ENCODE data around the gene TMEM242.
"Not testable (repeated sequence)": the region's sequence is repeated elsewhere in the genome, so short reads cannot be mapped to it uniquely, and the experiment has no call there.

The TMEM242 gene

GRCh38 chr6:157323966-157324300 lies 614 bp upstream of the TMEM242 start:
- DNase-seq (ENCODE audit: low spot score) = peak; percentile 71

DNA sequence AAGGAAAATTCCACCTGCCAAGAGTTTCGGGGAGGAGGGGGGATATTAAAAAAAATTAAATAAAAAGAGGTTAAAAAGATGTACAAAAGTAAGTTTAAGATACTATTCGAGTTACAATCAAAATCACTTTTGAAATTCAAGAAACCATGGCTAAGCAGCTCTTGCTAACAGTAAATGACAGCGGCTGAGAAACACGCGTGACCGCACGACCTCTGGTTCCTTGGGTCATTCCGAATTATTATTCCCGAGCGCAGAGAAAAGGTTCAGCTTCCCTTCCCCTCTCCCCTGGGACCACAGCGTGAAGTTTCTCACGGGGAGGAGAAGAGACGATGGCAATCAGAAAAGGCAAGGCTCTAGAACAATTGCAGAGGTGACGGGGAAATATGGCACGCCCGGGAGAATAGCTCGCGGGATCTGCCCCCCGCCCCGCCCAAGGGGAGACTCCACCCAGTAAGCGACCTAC lies 496 bp downstream of the TMEM242 start:
- DNase-seq (ENCODE audit: low spot score) = peak; percentile 90

DNA sequence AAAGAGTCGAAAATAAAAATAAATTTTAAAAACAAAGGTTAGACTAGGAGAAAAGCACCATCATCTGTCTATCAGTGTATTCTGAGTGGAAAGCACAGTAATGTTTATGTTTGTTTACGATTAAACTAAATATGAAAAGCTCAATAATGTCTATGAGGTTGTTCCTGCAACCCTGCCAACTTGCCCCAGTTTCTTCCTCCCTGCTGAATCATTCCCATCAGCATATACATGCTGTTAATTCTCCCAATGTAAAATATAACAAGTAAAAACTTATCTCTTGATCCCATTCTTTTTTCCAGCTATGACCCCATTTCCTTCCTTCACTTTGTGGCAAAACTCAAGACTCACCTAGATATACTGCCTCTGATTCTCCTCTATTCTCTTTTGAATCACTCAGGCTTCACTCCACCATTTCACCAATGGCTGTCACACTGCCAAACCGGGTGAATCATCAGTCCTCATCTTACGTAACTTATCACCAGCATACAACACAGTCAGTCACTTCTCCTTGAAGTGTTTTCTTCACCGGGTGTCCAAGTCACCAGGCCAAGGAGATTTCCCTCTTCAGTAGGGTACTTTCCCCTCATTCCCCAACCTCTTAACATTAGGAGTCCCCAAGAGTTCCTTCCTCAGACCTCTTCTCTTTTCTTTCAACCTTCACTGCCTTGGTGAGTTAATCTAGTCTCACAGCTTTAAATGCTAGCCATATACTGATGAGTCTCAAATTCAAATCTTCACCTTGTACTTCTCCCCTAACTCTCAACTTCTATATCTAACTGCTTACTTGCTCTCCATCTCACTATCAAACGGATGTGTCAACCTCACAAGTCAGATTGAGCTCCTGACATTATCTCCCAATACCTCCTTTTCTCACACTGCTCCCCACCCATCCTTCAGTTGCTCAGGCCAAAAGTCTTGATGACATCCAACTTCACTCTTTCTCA lies 6.2 kb downstream of the TMEM242 start:
- peak; percentile 77 for DNase-seq (ENCODE audit: low spot score)

DNA sequence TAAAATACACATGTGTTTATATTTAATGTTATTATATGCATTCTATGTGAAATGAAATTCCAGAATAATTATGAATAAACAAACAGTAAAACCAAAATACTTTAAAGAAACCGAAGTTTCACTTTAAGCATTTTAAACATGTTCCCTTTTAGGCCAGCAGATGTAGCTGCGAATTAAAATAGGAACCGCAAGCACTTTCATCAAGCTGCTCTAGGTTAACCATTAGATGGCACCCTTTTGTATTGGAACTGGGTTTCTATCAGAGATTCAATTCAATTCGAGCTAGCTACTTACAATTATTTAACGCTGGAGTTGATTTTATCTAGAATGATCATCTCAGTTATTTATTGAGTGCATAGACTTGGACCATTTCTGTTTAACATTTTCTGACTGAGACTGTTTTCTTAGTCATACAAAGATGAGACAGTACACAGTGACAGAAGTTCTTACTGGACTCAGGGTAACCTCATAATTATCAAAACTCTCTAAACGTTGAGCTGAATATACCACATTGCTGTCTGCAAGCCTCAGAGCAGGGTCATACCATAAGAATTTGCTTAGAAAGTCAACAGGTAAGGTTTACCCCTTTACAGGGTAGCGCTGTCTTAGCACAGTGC lies 8.5 kb downstream of the TMEM242 start:
- DNase-seq (ENCODE audit: low spot score) = peak; percentile 53

- DNase-seq (ENCODE audit: low spot score) = no peak
Measured at GRCh38 chr6:157313531-157314467, 9.5 kb downstream of the TMEM242 start.

DNA sequence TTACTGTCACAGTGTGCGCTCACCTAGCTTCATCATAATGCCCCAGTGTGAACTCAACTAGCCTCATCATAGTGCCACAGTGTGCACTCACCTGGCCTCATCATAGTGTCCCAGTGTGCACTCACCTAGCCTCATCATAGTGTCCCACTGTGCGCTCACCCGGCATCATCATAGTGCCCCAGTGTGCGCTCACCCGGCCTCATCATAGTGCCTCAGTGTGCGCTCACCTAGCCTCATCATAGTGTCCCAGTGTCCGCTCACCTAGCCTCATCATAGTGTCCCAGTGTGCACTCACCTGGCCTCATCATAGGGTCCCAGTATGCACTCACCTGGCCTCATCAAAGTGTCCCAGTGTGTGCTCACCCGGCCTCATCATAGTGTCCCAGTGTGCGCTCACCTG lies 10.6 kb downstream of the TMEM242 start:
- no peak for DNase-seq (ENCODE audit: low spot score)

GRCh38 chr6:157310693-157311092 lies 12.6 kb downstream of the TMEM242 start:
- not testable (repeated sequence) for DNase-seq (ENCODE audit: low spot score)

GRCh38 chr6:157307661-157308060 lies 15.7 kb downstream of the TMEM242 start:
- DNase-seq (ENCODE audit: low spot score) = no peak

DNA sequence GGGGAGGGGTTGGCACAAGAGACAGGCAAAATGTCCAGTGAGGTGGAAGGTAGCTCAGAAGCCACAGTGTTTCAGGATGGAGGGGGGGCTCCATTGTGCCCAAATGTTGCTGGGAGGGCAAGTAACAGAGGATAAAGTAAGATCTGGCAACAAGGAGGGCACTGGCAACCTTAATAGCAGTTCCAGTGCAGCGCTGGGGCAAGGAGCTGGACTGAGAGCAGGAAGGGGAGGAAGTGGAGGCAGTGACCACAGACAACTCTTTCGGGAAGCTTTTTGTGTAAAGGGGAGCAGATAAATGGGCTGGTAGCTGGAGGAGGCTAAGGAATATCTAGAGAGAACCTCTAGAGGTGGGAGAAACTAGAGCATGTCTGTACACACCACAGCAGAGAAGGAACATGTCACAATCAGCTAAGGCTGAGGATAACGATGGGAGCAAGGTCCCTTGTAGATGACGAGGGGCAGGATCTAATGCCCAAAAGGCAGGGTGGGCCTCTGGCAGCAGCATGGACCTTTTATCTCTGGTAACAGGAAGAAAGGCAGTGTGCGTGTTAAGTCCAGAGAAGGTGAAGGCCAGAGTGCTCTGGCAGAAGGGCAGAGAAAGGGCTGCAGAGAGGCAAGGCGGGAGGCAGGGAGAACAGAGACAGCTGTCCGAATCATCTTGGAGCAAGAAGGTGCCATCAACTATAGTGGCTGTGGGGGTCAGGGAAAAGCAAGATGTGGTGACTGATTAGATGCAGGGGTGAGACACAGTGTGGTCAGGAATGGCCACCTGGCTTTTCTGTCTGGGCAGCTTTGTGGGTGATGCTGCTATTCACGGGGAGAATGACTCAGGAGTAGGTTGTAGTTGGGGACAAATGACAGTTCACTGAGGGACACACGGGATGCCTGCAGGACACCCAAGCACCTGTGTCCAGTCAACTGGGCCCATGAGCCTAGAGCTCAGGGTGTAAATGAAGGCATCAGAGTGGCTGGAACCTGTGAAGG lies 17.4 kb downstream of the TMEM242 start:
- DNase-seq (ENCODE audit: low spot score) = no peak

DNA sequence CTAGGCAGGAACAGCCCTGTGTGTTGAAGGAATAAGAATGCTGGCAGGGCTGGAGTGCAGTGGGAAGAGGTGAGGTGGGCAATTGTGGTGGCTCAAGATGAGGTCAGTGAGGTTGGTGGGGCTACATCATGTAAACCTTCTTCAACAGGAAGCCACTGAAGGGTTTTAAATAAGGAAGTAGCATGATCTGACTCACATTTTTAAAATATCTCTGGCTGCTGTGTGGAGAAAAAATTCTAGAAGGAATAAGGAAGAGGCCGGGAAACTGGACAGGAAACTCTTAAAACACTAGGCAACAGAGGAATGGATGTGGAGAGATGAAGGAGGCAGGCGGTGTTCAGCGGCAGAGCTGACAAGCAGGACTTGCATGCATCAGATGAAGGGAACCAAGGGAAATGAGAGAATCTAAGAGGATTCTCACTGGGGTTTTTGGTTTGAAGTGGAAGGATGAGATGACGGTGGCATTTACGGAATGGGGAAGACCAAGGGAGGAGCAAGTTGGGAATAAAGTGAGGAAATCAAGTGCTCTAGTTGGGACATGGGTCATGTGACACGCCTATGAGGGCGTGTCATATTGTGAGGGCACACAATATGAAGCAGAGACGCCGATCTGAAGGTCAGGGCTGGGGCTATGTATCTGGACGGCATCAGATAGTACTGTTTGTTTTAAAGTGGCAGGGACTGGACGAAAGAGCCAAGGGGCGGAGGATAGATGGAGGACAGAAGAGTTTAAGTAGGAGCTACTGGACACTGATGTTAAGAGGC lies 18.2 kb downstream of the TMEM242 start:
- peak; percentile 18 for DNase-seq (ENCODE audit: low spot score)

GRCh38 chr6:157302736-157303135 lies 20.6 kb downstream of the TMEM242 start:
- DNase-seq (ENCODE audit: low spot score) = no peak

DNA sequence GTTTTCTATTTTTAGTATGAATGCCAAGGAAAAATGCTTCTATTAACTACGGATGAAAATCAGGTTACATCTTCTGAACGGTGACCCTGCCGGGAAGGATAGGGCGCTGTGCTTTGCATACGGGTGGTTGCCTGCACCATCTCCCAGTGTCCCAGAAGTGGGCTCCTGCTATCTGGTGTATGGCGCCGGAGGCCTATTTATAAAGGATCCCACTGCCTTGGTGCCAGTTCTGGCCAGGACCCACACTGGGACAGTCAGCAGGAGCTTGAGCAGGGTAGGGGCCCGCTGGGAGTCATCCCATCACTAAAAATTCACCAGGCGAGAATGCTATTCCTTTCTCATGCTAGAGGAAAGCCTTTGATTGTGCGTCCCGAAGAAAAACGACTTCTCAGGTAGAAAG lies 22.9 kb downstream of the TMEM242 start:
- no peak for DNase-seq (ENCODE audit: low spot score)

GRCh38 chr6:157300006-157300405 lies 23.3 kb downstream of the TMEM242 start:
- no peak for DNase-seq (ENCODE audit: low spot score)

DNA sequence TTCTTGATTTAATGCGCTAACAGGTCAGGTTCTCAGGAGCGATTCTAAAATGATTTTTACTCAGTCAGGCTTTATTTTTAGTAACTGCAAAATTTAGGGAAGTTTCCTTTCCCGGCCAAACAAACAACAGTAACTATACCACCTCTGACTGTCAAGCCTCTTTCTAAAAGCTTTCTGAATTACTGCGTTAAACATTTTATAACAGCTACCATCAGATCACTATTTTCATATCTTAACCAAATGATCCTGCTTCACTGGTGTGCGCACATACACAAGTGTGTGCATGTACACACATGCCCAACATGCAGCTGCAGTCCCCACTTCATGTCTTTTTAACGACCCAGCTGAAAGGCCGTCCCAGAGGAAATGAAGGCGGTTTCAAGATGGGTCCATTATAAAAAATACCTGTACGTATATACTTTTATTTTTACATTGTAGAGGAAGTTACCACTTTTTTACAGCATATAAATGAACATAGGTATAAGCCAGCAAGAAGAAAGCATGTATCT lies 25.0 kb downstream of the TMEM242 start:
- no peak for DNase-seq (ENCODE audit: low spot score)

- no peak for DNase-seq (ENCODE audit: low spot score)
Measured at GRCh38 chr6:157294654-157295053, 28.7 kb downstream of the TMEM242 start.

- no peak for DNase-seq (ENCODE audit: low spot score)
Measured at GRCh38 chr6:157293780-157294179, 29.5 kb downstream of the TMEM242 start.

- no peak for DNase-seq (ENCODE audit: low spot score)
Measured at GRCh38 chr6:157292202-157292601, 31.1 kb downstream of the TMEM242 start.

DNA sequence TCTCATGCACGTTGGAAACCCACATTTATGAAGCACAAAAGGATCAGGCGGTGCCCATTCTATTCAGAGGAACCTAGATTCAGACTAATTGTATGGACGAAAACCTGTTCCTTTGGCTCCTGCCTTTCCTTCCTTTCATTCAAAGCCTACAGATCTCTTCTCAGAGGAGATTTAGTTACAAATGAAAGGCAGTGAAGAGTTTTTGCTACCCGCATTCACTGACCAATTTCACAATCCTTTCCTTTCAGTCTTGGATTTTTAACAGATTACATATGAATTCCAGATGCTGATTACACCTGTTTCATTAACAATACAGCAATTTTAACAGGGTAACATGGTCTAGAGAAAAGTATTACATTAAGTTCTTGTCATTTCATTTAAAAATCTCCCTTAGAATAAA lies 32.0 kb downstream of the TMEM242 start:
- DNase-seq (ENCODE audit: low spot score) = no peak

- DNase-seq (ENCODE audit: low spot score) = no peak
Measured at GRCh38 chr6:157290797-157291196, 32.5 kb downstream of the TMEM242 start.

DNA sequence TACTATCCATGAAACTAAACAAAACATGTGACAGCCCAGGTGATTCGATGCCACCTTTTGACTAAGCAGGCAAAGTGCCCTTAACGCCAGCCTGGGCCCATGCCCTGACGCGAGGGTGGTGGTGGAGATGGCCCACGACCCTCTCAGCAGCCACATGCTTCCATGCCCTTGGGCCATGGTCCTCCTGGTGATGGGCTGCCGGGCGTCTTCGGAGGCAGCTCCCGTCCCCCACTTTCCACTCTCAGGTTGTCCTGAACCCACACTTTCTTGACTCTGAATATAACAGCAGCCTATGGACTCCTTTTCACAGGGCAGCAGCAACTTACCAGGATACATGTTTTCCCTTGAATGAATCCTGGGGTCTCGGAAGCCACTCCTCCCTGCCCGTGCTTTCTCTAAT lies 33.6 kb downstream of the TMEM242 start:
- DNase-seq (ENCODE audit: low spot score) = no peak
